ENCODE results near the gene CSNK1D.
"Not testable (repeated sequence)": the region's sequence is repeated elsewhere in the genome, so short reads cannot be mapped to it uniquely, and the experiment has no call there.

The CSNK1D gene

DNA sequence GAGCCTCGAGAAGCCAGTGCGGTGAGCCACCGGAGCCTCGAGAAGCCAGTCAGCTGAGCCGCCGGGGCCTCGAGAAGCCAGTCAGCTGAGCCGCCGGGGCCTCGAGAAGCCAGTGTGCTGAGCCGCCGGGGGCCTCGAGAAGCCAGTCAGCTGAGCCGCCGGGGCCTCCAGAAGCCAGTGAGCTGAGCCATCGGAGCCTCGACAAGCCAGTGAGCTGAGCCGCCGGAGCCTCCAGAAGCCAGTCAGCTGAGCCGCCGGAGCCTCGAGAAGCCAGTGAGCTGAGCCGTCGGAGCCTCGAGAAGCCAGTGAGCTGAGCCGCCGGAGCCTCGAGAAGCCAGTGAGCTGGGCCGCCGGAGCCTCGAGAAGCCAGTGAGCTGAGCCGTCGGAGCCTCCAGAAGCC lies 18.8 kb downstream of the CSNK1D start:
- H2AK5ac ChIP-seq (ENCODE audit: low read length); H3K4me1 ChIP-seq (ENCODE audit: control insufficient read depth in 1 of 2, insufficient read depth in 2 of 2, low read length in 2 of 2): not testable (repeated sequence)
- WGBS (ENCODE audit: extremely low coverage, insufficient coverage, insufficient read length) = no CpG with 5 or more reads among the region's 33 CpGs

DNA sequence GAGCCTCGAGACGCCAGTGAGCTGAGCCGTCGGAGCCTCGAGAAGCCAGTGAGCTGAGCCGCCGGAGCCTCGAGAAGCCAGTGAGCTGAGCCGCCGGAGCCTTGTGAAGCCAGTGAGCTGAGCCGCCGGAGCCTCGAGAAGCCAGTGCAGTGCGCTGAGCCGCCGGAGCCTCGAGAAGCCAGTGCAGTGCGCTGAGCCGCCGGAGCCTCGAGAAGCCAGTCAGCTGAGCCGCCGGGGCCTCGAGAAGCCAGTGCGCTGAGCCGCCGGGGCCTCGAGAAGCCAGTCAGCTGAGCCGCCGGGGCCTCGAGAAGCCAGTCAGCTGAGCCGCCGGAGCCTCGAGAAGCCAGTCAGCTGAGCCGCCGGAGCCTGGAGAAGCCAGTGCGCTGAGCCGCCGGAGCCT lies 19.4 kb downstream of the CSNK1D start:
- WGBS (ENCODE audit: extremely low coverage, insufficient coverage, insufficient read length) = no CpG with 5 or more reads among the region's 39 CpGs
- not testable (repeated sequence) for H3K79me2 ChIP-seq (ENCODE audit: control insufficient read depth, insufficient read depth, low read length, poor library complexity)

More for the DNA sequence above, 18.8 kb downstream of the CSNK1D start:
- not testable (repeated sequence) for H3K79me2 ChIP-seq (ENCODE audit: control insufficient read depth, insufficient read depth, low read length, poor library complexity); H3K4ac ChIP-seq (ENCODE audit: low read depth, low read length); H3K27ac ChIP-seq (ENCODE audit: low read depth, low read length); DNase-seq; H3K4me3 ChIP-seq (ENCODE audit: low read depth, low read length); H2BK5ac ChIP-seq (ENCODE audit: low read depth, low read length, poor library complexity); H3K27me3 ChIP-seq (ENCODE audit: insufficient read depth, low read length); H3K9me3 ChIP-seq (ENCODE audit: insufficient read depth, low read depth, low read length); H4K12ac ChIP-seq (ENCODE audit: low read depth, low read length); H3K14ac ChIP-seq (ENCODE audit: low read length); H3K79me1 ChIP-seq (ENCODE audit: low read length); H2BK12ac ChIP-seq (ENCODE audit: low read length); H2AFZ ChIP-seq (ENCODE audit: insufficient read depth, low read length, poor library complexity); H3K18ac ChIP-seq (ENCODE audit: low read length); H3K9ac ChIP-seq (ENCODE audit: low read length); H4K8ac ChIP-seq (ENCODE audit: low read depth, low read length); H3K23ac ChIP-seq (ENCODE audit: low read length); H4K91ac ChIP-seq (ENCODE audit: low read depth, low read length); H3K4me2 ChIP-seq (ENCODE audit: low read length); H2BK120ac ChIP-seq (ENCODE audit: insufficient read depth, low read length, poor library complexity)
- H3K36me3 ChIP-seq (ENCODE audit: control insufficient read depth in 1 of 2, insufficient read depth in 2 of 2, low read length in 2 of 2) = peaks cover 77 to 85% of the 10 kb centered on the region in 2 experiments

DNA sequence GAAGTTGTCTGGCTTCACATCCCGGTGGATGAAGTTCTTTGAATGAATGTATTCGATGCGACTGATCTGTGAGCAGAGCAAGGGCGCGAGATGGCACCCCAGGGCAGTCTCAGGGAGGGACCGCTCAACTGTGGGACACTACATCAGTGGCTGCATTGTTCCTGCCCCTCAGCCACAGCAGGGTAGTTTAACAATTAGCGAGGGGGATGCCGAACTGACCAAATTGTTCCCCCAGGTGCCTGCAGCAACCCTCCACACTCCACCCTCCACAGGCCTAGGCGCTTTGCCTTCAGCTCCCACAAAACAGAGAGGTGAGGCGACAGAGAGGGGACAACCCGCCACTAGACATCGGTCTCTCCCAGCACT lies 20.3 kb downstream of the CSNK1D start:
- H2BK12ac ChIP-seq (ENCODE audit: low read length) = no peak overlapping the region
- no peak overlapping the region for H4K8ac ChIP-seq (ENCODE audit: low read depth, low read length)
- no peak overlapping the region for H2BK120ac ChIP-seq (ENCODE audit: insufficient read depth, low read length, poor library complexity)
- no peaks in the 10 kb centered on the region for H3K79me2 ChIP-seq (ENCODE audit: control insufficient read depth, insufficient read depth, low read length, poor library complexity)
- H4K91ac ChIP-seq (ENCODE audit: low read depth, low read length) = no peak overlapping the region
- DNase-seq = no peak
- H3K4me2 ChIP-seq (ENCODE audit: low read length) = no peak overlapping the region
- H3K18ac ChIP-seq (ENCODE audit: low read length) = no peak overlapping the region
- H3K27ac ChIP-seq (ENCODE audit: low read depth, low read length) = no peak overlapping the region
- no peaks in the 10 kb centered on the region for H3K4me1 ChIP-seq (ENCODE audit: control insufficient read depth in 1 of 2, insufficient read depth in 2 of 2, low read length in 2 of 2)
- peaks cover 4% of the 10 kb centered on the region for H3K9me3 ChIP-seq (ENCODE audit: insufficient read depth, low read depth, low read length)
- no CpG with 5 or more reads among the region's 12 CpGs for WGBS (ENCODE audit: extremely low coverage, insufficient coverage, insufficient read length)
- no peaks in the 10 kb centered on the region for H3K79me1 ChIP-seq (ENCODE audit: low read length)
- no peak overlapping the region for H3K4me3 ChIP-seq (ENCODE audit: low read depth, low read length)
- H3K9ac ChIP-seq (ENCODE audit: low read length) = no peak overlapping the region
- no peak overlapping the region for H3K14ac ChIP-seq (ENCODE audit: low read length)
- no peak overlapping the region for H4K12ac ChIP-seq (ENCODE audit: low read depth, low read length)
- no peak overlapping the region for H3K23ac ChIP-seq (ENCODE audit: low read length)
- no peak overlapping the region for H2AFZ ChIP-seq (ENCODE audit: insufficient read depth, low read length, poor library complexity)
- H3K4ac ChIP-seq (ENCODE audit: low read depth, low read length) = no peak overlapping the region
- H3K27me3 ChIP-seq (ENCODE audit: insufficient read depth, low read length) = no peaks in the 10 kb centered on the region
- H2AK5ac ChIP-seq (ENCODE audit: low read length) = no peak overlapping the region
- H3K36me3 ChIP-seq (ENCODE audit: control insufficient read depth in 1 of 2, insufficient read depth in 2 of 2, low read length in 2 of 2) = peaks cover 87 to 88% of the 10 kb centered on the region in 2 experiments
- H2BK5ac ChIP-seq (ENCODE audit: low read depth, low read length, poor library complexity) = no peak overlapping the region

More for the DNA sequence above, 19.4 kb downstream of the CSNK1D start:
- H3K4me3 ChIP-seq (ENCODE audit: low read depth, low read length); H3K27me3 ChIP-seq (ENCODE audit: insufficient read depth, low read length); H2AFZ ChIP-seq (ENCODE audit: insufficient read depth, low read length, poor library complexity); H2AK5ac ChIP-seq (ENCODE audit: low read length); H2BK120ac ChIP-seq (ENCODE audit: insufficient read depth, low read length, poor library complexity); H3K4me1 ChIP-seq (ENCODE audit: control insufficient read depth in 1 of 2, insufficient read depth in 2 of 2, low read length in 2 of 2); H2BK5ac ChIP-seq (ENCODE audit: low read depth, low read length, poor library complexity); H3K4ac ChIP-seq (ENCODE audit: low read depth, low read length); H2BK12ac ChIP-seq (ENCODE audit: low read length); H4K91ac ChIP-seq (ENCODE audit: low read depth, low read length); H3K18ac ChIP-seq (ENCODE audit: low read length); H3K79me1 ChIP-seq (ENCODE audit: low read length); H3K27ac ChIP-seq (ENCODE audit: low read depth, low read length); H4K12ac ChIP-seq (ENCODE audit: low read depth, low read length); H3K23ac ChIP-seq (ENCODE audit: low read length); H3K9me3 ChIP-seq (ENCODE audit: insufficient read depth, low read depth, low read length); DNase-seq; H3K9ac ChIP-seq (ENCODE audit: low read length); H4K8ac ChIP-seq (ENCODE audit: low read depth, low read length); H3K4me2 ChIP-seq (ENCODE audit: low read length); H3K14ac ChIP-seq (ENCODE audit: low read length): not testable (repeated sequence)
- peaks cover 81 to 85% of the 10 kb centered on the region in 2 experiments for H3K36me3 ChIP-seq (ENCODE audit: control insufficient read depth in 1 of 2, insufficient read depth in 2 of 2, low read length in 2 of 2)

DNA sequence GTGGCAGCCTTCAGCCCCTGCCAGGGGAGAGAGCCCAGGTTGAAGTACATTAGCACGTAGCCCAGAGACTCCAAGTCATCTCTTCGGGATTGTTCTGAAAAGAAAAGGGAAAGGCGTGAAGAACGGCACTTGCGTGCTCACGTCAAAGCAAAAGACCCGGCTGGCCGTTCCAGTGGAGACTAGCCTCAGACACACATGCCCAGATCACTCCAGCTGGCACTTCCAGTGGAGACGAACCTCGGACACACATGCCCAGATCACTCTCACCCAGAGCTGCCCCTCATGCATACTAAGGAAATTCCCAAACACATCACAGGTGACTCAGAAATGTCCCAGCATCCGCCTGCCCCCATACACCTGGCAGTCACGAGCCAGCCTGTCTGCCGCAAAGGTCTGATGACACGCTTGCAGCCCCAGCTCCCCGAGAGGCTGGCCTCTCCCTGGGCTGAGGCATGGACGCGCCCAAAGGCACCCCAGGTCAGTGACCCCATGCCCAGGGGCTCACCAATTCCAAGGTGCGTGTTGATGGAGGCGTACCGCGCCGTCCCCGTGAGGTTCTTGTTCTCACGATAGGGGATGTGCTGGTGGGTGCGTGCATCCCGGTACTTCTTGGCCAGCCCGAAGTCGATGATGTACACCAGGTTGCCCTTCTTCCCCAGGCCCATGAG lies 20.9 kb downstream of the CSNK1D start:
- WGBS (ENCODE audit: extremely low coverage, insufficient coverage, insufficient read length) = no CpG with 5 or more reads among the region's 28 CpGs
- no peak overlapping the region for H3K14ac ChIP-seq (ENCODE audit: low read length)
- no peaks in the 10 kb centered on the region for H3K4me1 ChIP-seq (ENCODE audit: control insufficient read depth in 1 of 2, insufficient read depth in 2 of 2, low read length in 2 of 2)
- no peak overlapping the region for H2BK5ac ChIP-seq (ENCODE audit: low read depth, low read length, poor library complexity)
- no peak overlapping the region for H2BK12ac ChIP-seq (ENCODE audit: low read length)
- no peak overlapping the region for H4K8ac ChIP-seq (ENCODE audit: low read depth, low read length)
- no peak overlapping the region for H3K4me3 ChIP-seq (ENCODE audit: low read depth, low read length)
- DNase-seq = peak; percentile 62 to 69
- H3K9ac ChIP-seq (ENCODE audit: low read length) = no peak overlapping the region
- no peak overlapping the region for H3K23ac ChIP-seq (ENCODE audit: low read length)
- no peak overlapping the region for H2BK120ac ChIP-seq (ENCODE audit: insufficient read depth, low read length, poor library complexity)
- H3K9me3 ChIP-seq (ENCODE audit: insufficient read depth, low read depth, low read length) = peaks cover 4% of the 10 kb centered on the region
- no peak overlapping the region for H3K4me2 ChIP-seq (ENCODE audit: low read length)
- H3K79me2 ChIP-seq (ENCODE audit: control insufficient read depth, insufficient read depth, low read length, poor library complexity) = no peaks in the 10 kb centered on the region
- H3K79me1 ChIP-seq (ENCODE audit: low read length) = no peaks in the 10 kb centered on the region
- no peak overlapping the region for H4K91ac ChIP-seq (ENCODE audit: low read depth, low read length)
- no peaks in the 10 kb centered on the region for H3K27me3 ChIP-seq (ENCODE audit: insufficient read depth, low read length)
- H2AK5ac ChIP-seq (ENCODE audit: low read length) = no peak overlapping the region
- no peak overlapping the region for H4K12ac ChIP-seq (ENCODE audit: low read depth, low read length)
- peaks cover 89% of the 10 kb centered on the region in 2 experiments for H3K36me3 ChIP-seq (ENCODE audit: control insufficient read depth in 1 of 2, insufficient read depth in 2 of 2, low read length in 2 of 2)
- H3K27ac ChIP-seq (ENCODE audit: low read depth, low read length) = no peak overlapping the region
- no peak overlapping the region for H3K4ac ChIP-seq (ENCODE audit: low read depth, low read length)
- H3K18ac ChIP-seq (ENCODE audit: low read length) = no peak overlapping the region
- no peak overlapping the region for H2AFZ ChIP-seq (ENCODE audit: insufficient read depth, low read length, poor library complexity)
